Mesenchymal stem cell (in vitro differentiated cells and primary cell): ENCODE results near the gene MVB12B.

Experiments used
- DNase-seq: peaks from one replicate; pipeline ENCODE4 v3.0.0-alpha.2; 2013
- H2AFZ ChIP-seq: one replicate; pipeline ENCODE4 v1.6.1; 2013; ENCODE audit warnings: low read depth, mild to moderate bottlenecking, control low read depth, inconsistent platforms, low read length, moderate library complexity
- H2AK5ac ChIP-seq: 2 replicates; pipeline ENCODE4 v1.6.1; 2013; ENCODE audit warnings: low read length, moderate library complexity, mild to moderate bottlenecking, inconsistent platforms; ENCODE audit not compliant: severe bottlenecking
- H2BK120ac ChIP-seq: one replicate; pipeline ENCODE4 v1.6.1; 2013; ENCODE audit warnings: low read depth, mild to moderate bottlenecking, inconsistent platforms, low read length, moderate library complexity
- H2BK12ac ChIP-seq, 2 experiments: one replicate each; pipeline ENCODE4 v1.6.1; 2013; ENCODE audit warnings: inconsistent platforms in 2 of 2, low read length in 2 of 2, mild to moderate bottlenecking in 2 of 2, moderate library complexity in 2 of 2, control low read depth in 1 of 2
- H2BK15ac ChIP-seq: one replicate; pipeline ENCODE4 v1.6.1; 2013; ENCODE audit warnings: mild to moderate bottlenecking, low read depth, inconsistent platforms; ENCODE audit not compliant: poor library complexity, severe bottlenecking
- H2BK5ac ChIP-seq: 2 replicates; pipeline ENCODE4 v1.6.1; 2013; ENCODE audit warnings: low read depth, mild to moderate bottlenecking, low read length, control low read depth, inconsistent platforms; ENCODE audit not compliant: poor library complexity, severe bottlenecking
- H3K14ac ChIP-seq, 2 experiments: one replicate each; pipeline ENCODE4 v1.6.1; 2013; ENCODE audit warnings: inconsistent platforms in 2 of 2, low read length in 2 of 2, control low read depth in 1 of 2, mild to moderate bottlenecking in 1 of 2, moderate library complexity in 1 of 2
- H3K18ac ChIP-seq, 2 experiments: one replicate each; pipeline ENCODE4 v1.6.1; 2013; ENCODE audit warnings: inconsistent platforms in 2 of 2, low read length in 2 of 2, control low read depth in 1 of 2, low read depth in 1 of 2, mild to moderate bottlenecking in 1 of 2
- H3K23ac ChIP-seq, 2 experiments: one replicate each; pipeline ENCODE4 v1.6.1; 2013; ENCODE audit warnings: inconsistent platforms in 2 of 2, low read length in 2 of 2, mild to moderate bottlenecking in 2 of 2, moderate library complexity in 2 of 2, control low read depth in 1 of 2
- H3K27ac ChIP-seq: 2 replicates; pipeline ENCODE4 v1.5.1; 2013; ENCODE audit warnings: mild to moderate bottlenecking, moderate library complexity, low read length, control low read depth, inconsistent platforms; ENCODE audit not compliant: poor library complexity, severe bottlenecking
- H3K27me3 ChIP-seq, 2 experiments: 2 replicates each; pipeline versions ENCODE4 v1.6.1 to v1.7.0; 2013; ENCODE audit warnings: low read length in 2 of 2, mild to moderate bottlenecking in 2 of 2, moderate library complexity in 2 of 2, control low read depth in 1 of 2, inconsistent platforms in 1 of 2; ENCODE audit not compliant: control insufficient read depth in 1 of 2, insufficient read depth in 1 of 2
- H3K36me3 ChIP-seq, 2 experiments: 2 replicates each; pipeline versions ENCODE4 v1.6.1 to v1.7.0; 2013; ENCODE audit warnings: low read length in 2 of 2, control low read depth in 1 of 2, inconsistent platforms in 1 of 2, low read depth in 1 of 2, mild to moderate bottlenecking in 1 of 2; ENCODE audit not compliant: insufficient read depth in 2 of 2, control insufficient read depth in 1 of 2
- H3K4ac ChIP-seq, 2 experiments: one replicate each; pipeline ENCODE4 v1.6.1; 2013; ENCODE audit warnings: inconsistent platforms in 2 of 2, low read length in 2 of 2, mild to moderate bottlenecking in 2 of 2, moderate library complexity in 2 of 2, control low read depth in 1 of 2, low read depth in 1 of 2
- H3K4me1 ChIP-seq: 2 replicates; pipeline ENCODE4 v1.6.1; 2013; ENCODE audit warnings: low read depth, low read length, control low read depth; ENCODE audit not compliant: control insufficient read depth, insufficient read depth
- H3K4me2 ChIP-seq: 2 replicates; pipeline ENCODE4 v1.6.1; 2013; ENCODE audit warnings: low read length, mild to moderate bottlenecking, inconsistent platforms; ENCODE audit not compliant: poor library complexity, severe bottlenecking
- H3K4me3 ChIP-seq, 2 experiments: 2 replicates each; pipeline versions ENCODE4 v1.5.1 to v1.7.0; 2013; ENCODE audit warnings: low read length in 2 of 2, mild to moderate bottlenecking in 2 of 2, control low read depth in 1 of 2, low read depth in 1 of 2; ENCODE audit not compliant: insufficient read depth in 1 of 2
- H3K79me1 ChIP-seq: replicated peaks from 2 replicates; pipeline ENCODE4 v1.6.1; 2013; ENCODE audit warnings: mild to moderate bottlenecking, control low read depth, low read length, inconsistent platforms; ENCODE audit not compliant: poor library complexity, severe bottlenecking
- H3K9ac ChIP-seq: 2 replicates; pipeline ENCODE4 v1.7.0; 2013; ENCODE audit warnings: mild to moderate bottlenecking, low read length, moderate library complexity
- H3K9me3 ChIP-seq: 2 replicates; pipeline ENCODE4 v1.7.0; 2013; ENCODE audit warnings: mild to moderate bottlenecking, low read length; ENCODE audit not compliant: control insufficient read depth
- H4K8ac ChIP-seq: one replicate; pipeline ENCODE4 v1.6.1; 2013; ENCODE audit warnings: inconsistent platforms, mild to moderate bottlenecking, low read length, moderate library complexity
- H4K91ac ChIP-seq: one replicate; pipeline ENCODE4 v1.6.1; 2013; ENCODE audit warnings: mild to moderate bottlenecking, low read length, inconsistent platforms
- WGBS: methylation state at CpG from one replicate; pipeline ENCODE4 v1.1.7; 2013; ENCODE audit warnings: mixed read lengths; 5-methylcytosine and 5-hydroxymethylcytosine counted together

Gene MVB12B

GRCh38 chr9:126294331-126295081 lies 32.1 kb upstream of the MVB12B start:
- 67% methylated on average over 15 of the region's 15 CpGs for WGBS

GRCh38 chr9:126295082-126295477 lies 31.5 kb upstream of the MVB12B start:
- H3K4me2 ChIP-seq, result no peak overlapping the region
- H3K18ac ChIP-seq, result no peak overlapping the region
- no peak overlapping the region for H2BK12ac ChIP-seq
- H2BK120ac ChIP-seq, result no peak overlapping the region
- no peak for DNase-seq
- H3K14ac ChIP-seq, result no peak overlapping the region
- no peak overlapping the region for H2BK15ac ChIP-seq
- WGBS, result 84% methylated on average over 5 of the region's 5 CpGs
- H4K91ac ChIP-seq, result no peak overlapping the region
- no peaks in the 10 kb centered on the region for H3K4me1 ChIP-seq
- H2AK5ac ChIP-seq, result no peak overlapping the region
- peaks cover 22 to 81% of the 10 kb centered on the region in 2 experiments for H3K27me3 ChIP-seq
- H2AFZ ChIP-seq, result no peak overlapping the region
- no peak overlapping the region for H3K4me3 ChIP-seq
- H3K79me1 ChIP-seq, result no peaks in the 10 kb centered on the region
- H3K23ac ChIP-seq, result no peak overlapping the region
- H3K27ac ChIP-seq, result no peak overlapping the region
- no peak overlapping the region for H3K4ac ChIP-seq
- H3K36me3 ChIP-seq, result no peaks in the 10 kb centered on the region
- no peak overlapping the region for H4K8ac ChIP-seq
- no peak overlapping the region for H2BK5ac ChIP-seq
- no peaks in the 10 kb centered on the region for H3K9me3 ChIP-seq
- no peak overlapping the region for H3K9ac ChIP-seq

More at GRCh38 chr9:126294331-126295081, 32.1 kb upstream of the MVB12B start:
- Histone ChIP-seq H2BK5ac (no peak overlapping the region), H3K4ac (no peak overlapping the region), H3K23ac (no peak overlapping the region), H3K14ac (no peak overlapping the region), H3K18ac (no peak overlapping the region), H3K4me3 (no peak overlapping the region), H3K9ac (no peak overlapping the region), H3K79me1 (no peaks in the 10 kb centered on the region), H3K27ac (no peak overlapping the region), H2AK5ac (no peak overlapping the region), H3K27me3 (peaks cover 22 to 81% of the 10 kb centered on the region in 2 experiments), H2BK12ac (no peak overlapping the region), H3K9me3 (no peaks in the 10 kb centered on the region), H2AFZ (no peak overlapping the region), H3K4me2 (no peak overlapping the region), H4K8ac (no peak overlapping the region), H4K91ac (no peak overlapping the region), H3K4me1 (no peaks in the 10 kb centered on the region), H2BK15ac (no peak overlapping the region), H2BK120ac (no peak overlapping the region), H3K36me3 (no peaks in the 10 kb centered on the region)
- DNase-seq, result no peak

GRCh38 chr9:126295516-126295915 lies 31.1 kb upstream of the MVB12B start:
- Histone ChIP-seq H3K4me2 (no peak overlapping the region), H2AK5ac (no peak overlapping the region)
- 90% methylated on average over 1 of the region's 1 CpG for WGBS

GRCh38 chr9:126295936-126296600 lies 30.6 kb upstream of the MVB12B start:
- no peak overlapping the region for H2BK120ac ChIP-seq
- no peak overlapping the region for H2BK12ac ChIP-seq
- H2BK5ac ChIP-seq, result no peak overlapping the region
- no peak overlapping the region for H2AFZ ChIP-seq
- no peak overlapping the region for H3K4ac ChIP-seq
- H3K27me3 ChIP-seq, result peaks cover 19 to 79% of the 10 kb centered on the region in 2 experiments
- no peak overlapping the region for H3K27ac ChIP-seq
- H3K4me1 ChIP-seq, result no peaks in the 10 kb centered on the region
- no peak overlapping the region for H2BK15ac ChIP-seq
- H3K4me3 ChIP-seq, result no peak overlapping the region
- H4K91ac ChIP-seq, result no peak overlapping the region
- no peak overlapping the region for H3K9ac ChIP-seq
- H3K9me3 ChIP-seq, result no peaks in the 10 kb centered on the region
- H2AK5ac ChIP-seq, result no peak overlapping the region
- H3K18ac ChIP-seq, result no peak overlapping the region
- H3K23ac ChIP-seq, result no peak overlapping the region
- no peaks in the 10 kb centered on the region for H3K79me1 ChIP-seq
- DNase-seq, result no peak
- WGBS, result 78% methylated on average over 17 of the region's 17 CpGs
- H3K14ac ChIP-seq, result no peak overlapping the region
- H4K8ac ChIP-seq, result no peak overlapping the region
- no peak overlapping the region for H3K4me2 ChIP-seq
- no peaks in the 10 kb centered on the region for H3K36me3 ChIP-seq

More at GRCh38 chr9:126295516-126295915, 31.1 kb upstream of the MVB12B start:
- H3K4me1 ChIP-seq, result no peaks in the 10 kb centered on the region
- H2AFZ ChIP-seq, result no peak overlapping the region
- H2BK120ac ChIP-seq, result no peak overlapping the region
- H3K27ac ChIP-seq, result no peak overlapping the region
- H2BK5ac ChIP-seq, result no peak overlapping the region
- H4K8ac ChIP-seq, result no peak overlapping the region
- no peak overlapping the region for H3K4ac ChIP-seq
- H2BK12ac ChIP-seq, result no peak overlapping the region
- H3K9me3 ChIP-seq, result no peaks in the 10 kb centered on the region
- no peak overlapping the region for H3K18ac ChIP-seq
- no peak overlapping the region for H3K23ac ChIP-seq
- no peak overlapping the region for H3K4me3 ChIP-seq
- H4K91ac ChIP-seq, result no peak overlapping the region
- peaks cover 22 to 81% of the 10 kb centered on the region in 2 experiments for H3K27me3 ChIP-seq
- no peak overlapping the region for H3K9ac ChIP-seq
- DNase-seq, result no peak
- no peaks in the 10 kb centered on the region for H3K36me3 ChIP-seq
- H3K14ac ChIP-seq, result no peak overlapping the region
- H2BK15ac ChIP-seq, result no peak overlapping the region
- no peaks in the 10 kb centered on the region for H3K79me1 ChIP-seq
